Suppressor macrophage treated with lipopolysaccharide for 4 hours (primary cell): ENCODE measurements around the gene KCNQ2.
"Not testable (repeated sequence)": the region's sequence is repeated elsewhere in the genome, so short reads cannot be mapped to it uniquely, and the experiment has no call there.

Experiments used
- DNase-seq: peaks from one replicate; pipeline ENCODE4 v3.0.0-alpha.2; 2020

The KCNQ2 gene

GRCh38 chr20:63488315-63489251, 16.1 kb upstream of the KCNQ2 start:
- no peak for DNase-seq

GRCh38 chr20:63487781-63488241, 15.4 kb upstream of the KCNQ2 start:
- DNase-seq: no peak

GRCh38 chr20:63487116-63487764, 14.8 kb upstream of the KCNQ2 start:
- no peak for DNase-seq

GRCh38 chr20:63486300-63486855, 13.9 kb upstream of the KCNQ2 start:
- no peak for DNase-seq

- DNase-seq: no peak
Measured at GRCh38 chr20:63484651-63485403, 12.4 kb upstream of the KCNQ2 start.

- no peak for DNase-seq
Measured at GRCh38 chr20:63484236-63484635, 11.8 kb upstream of the KCNQ2 start.

- no peak for DNase-seq
Measured at GRCh38 chr20:63483834-63484233, 11.4 kb upstream of the KCNQ2 start.

- DNase-seq: no peak
Measured at GRCh38 chr20:63482021-63482587, 9.6 kb upstream of the KCNQ2 start.

GRCh38 chr20:63481503-63481902, 9.0 kb upstream of the KCNQ2 start:
- DNase-seq: no peak

- not testable (repeated sequence) for DNase-seq
Measured at GRCh38 chr20:63479695-63480419, 7.4 kb upstream of the KCNQ2 start.

GRCh38 chr20:63478346-63479302, 6.2 kb upstream of the KCNQ2 start:
- DNase-seq: no peak

- DNase-seq: no peak
Measured at GRCh38 chr20:63477944-63478343, 5.5 kb upstream of the KCNQ2 start.

GRCh38 chr20:63477061-63477616, 4.7 kb upstream of the KCNQ2 start:
- DNase-seq: no peak

- no peak for DNase-seq
Measured at GRCh38 chr20:63475209-63475608, 2.8 kb upstream of the KCNQ2 start.

- DNase-seq: no peak
Measured at GRCh38 chr20:63473555-63474449, 1.3 kb upstream of the KCNQ2 start.

GRCh38 chr20:63472862-63473390, 471 bp upstream of the KCNQ2 start:
- DNase-seq: no peak

GRCh38 chr20:63471717-63471980, 806 bp downstream of the KCNQ2 start:
- no peak for DNase-seq

GRCh38 chr20:63471002-63471716, 1.3 kb downstream of the KCNQ2 start:
- no peak for DNase-seq

GRCh38 chr20:63470410-63470809, 2.0 kb downstream of the KCNQ2 start:
- no peak for DNase-seq
